HAP-1 (cell line): ENCODE results near the gene PRCD.
"Not testable (repeated sequence)": the region's sequence is repeated elsewhere in the genome, so short reads cannot be mapped to it uniquely, and the experiment has no call there.

Experiments
- DNase-seq, 2 experiments: peaks; one replicate each; pipeline ENCODE4 v3.0.0-alpha.2; 2016 to 2020; ENCODE audit warnings: low spot score in 2 of 2
- H3K27me3 ChIP-seq: fragments of 250-450 bp; sonication (Bioruptor Pico); 2 replicates; pipeline ENCODE4 v1.5.1; 2020; ENCODE audit warnings: low read depth, mild to moderate bottlenecking, moderate library complexity
- H3K36me3 ChIP-seq: fragments of 250-450 bp; sonication (Bioruptor Pico); replicated peaks from 2 replicates; pipeline ENCODE4 v1.5.1; 2020; ENCODE audit warnings: mild to moderate bottlenecking
- H3K4me1 ChIP-seq: fragments of 250-450 bp; sonication (Bioruptor Pico); 2 replicates; pipeline ENCODE4 v1.5.1; 2020; ENCODE audit warnings: mild to moderate bottlenecking
- H3K4me3 ChIP-seq: fragments of 250-450 bp; sonication (Bioruptor Pico); 2 replicates; pipeline ENCODE4 v1.5.1; 2020; ENCODE audit warnings: mild to moderate bottlenecking, moderate library complexity
- H3K9me3 ChIP-seq: fragments of 250-450 bp; sonication (Bioruptor Pico); 2 replicates; pipeline ENCODE4 v1.5.1; 2020; ENCODE audit warnings: mild to moderate bottlenecking, moderate library complexity
- in situ Hi-C: fragments of 300-500 bp; cut with MboI; formaldehyde crosslinking; loops from 3 replicates; pipeline ENCODE4 v1.14.3; 2020; ENCODE audit warnings: low sequenced_read_pairs, inconsistent platforms, mixed read lengths

Gene PRCD

DNA sequence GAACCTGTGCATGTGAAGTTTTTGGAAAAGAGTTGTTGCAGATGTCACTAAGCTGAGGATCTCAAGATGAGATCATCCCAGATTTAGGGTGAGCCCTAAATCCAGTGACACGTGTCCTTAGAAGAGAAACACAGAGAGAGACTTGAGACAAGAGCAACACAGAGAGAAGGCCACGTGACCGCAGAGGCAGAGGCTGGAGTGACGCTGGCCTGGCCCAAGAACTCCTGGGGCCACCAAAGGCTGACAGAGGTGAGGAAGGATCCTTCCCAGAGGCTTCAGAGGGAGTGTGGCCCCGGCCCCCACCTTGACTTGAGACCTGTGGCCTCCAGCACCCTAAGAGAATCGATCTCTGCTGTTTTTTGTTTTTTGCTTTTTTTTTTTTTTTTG, 26.5 kb upstream of the PRCD start:
- Histone ChIP-seq H3K27me3 (no peaks in the 10 kb centered on the region), H3K36me3 (no peaks in the 10 kb centered on the region), H3K4me3 (no peak overlapping the region), H3K4me1 (no peaks in the 10 kb centered on the region), H3K9me3 (no peaks in the 10 kb centered on the region)
- in situ Hi-C loops, result no loop called here
- no peak for DNase-seq

DNA sequence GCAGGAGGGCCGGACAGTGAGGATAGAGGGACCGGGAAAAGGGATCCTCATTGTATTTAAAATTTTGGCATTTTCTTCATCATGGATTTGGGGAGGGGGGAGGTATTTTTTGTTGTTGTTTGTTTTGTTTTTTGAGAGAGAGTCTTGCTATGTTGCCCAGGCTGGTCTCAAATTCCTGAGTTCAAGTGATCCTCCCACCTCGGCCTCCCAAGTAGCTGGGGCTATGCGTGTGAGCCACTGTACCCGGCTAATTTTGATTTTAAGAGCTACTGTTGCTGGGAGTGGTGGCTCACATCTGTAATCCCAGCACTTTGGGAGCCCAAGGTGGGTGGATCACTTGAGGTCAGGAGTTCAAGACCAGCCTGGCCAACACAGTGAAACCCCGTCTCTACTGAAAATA, 25.5 kb upstream of the PRCD start:
- H3K4me3 ChIP-seq, H3K36me3 ChIP-seq, in situ Hi-C loops, H3K4me1 ChIP-seq, H3K27me3 ChIP-seq, H3K9me3 ChIP-seq, DNase-seq: not testable (repeated sequence)

DNA sequence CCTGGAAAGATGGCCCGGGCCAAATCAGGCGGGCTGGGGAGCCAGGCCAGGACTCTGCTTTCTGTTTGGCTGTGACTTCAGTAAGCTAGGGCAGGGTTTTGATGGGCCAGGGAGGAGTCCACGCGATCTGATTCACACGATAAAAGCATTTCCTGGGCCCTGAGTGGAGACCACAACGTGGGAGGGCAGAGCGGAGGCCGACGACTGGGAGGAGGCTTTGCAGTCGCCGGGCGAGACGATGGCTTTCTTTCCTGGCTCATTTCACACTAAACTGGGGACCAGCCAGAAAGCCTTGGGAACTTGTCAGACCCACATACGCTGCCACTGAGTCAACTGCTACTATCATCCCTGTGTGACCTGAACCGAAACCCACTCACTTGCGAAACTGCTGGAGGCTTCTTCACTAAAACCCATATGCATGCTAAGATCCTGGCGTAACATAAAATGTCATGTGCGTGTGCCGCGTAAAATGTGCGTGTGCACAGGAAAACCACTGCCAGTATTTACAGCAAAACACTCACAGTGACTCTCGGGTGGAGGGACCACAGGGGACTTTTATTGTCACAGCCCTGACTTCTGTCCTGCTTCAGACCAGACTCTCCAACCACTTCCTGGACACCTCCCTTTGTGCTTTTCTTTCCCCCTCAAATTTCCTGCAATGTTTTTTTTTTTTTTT, 24.4 kb upstream of the PRCD start:
- no peaks in the 10 kb centered on the region for H3K4me1 ChIP-seq
- no peaks in the 10 kb centered on the region for H3K9me3 ChIP-seq
- in situ Hi-C loops, result no loop called here
- H3K36me3 ChIP-seq, result no peaks in the 10 kb centered on the region
- no peak for DNase-seq
- no peak overlapping the region for H3K4me3 ChIP-seq
- H3K27me3 ChIP-seq, result no peaks in the 10 kb centered on the region

DNA sequence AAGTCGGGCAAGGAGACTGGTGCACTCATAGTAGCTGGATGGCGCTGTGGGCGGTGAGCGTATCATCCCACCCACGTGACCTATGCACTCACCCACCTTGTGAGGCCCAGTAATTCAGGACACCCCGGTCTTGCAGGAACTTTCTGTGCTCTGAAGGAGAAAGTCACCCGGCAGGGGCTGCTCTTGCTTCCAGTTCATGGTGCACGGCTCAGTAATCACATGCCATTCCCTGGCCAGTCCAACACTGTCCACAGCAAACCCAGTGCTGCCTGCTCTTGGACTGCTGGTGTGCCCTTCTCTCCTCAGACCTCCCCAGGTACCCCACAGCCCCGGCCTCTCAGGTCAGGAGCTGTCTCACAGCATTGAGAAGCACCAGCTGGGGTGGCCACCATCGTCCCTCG, 22.2 kb upstream of the PRCD start:
- H3K4me1 ChIP-seq, result no peaks in the 10 kb centered on the region
- in situ Hi-C loops, result no loop called here

DNA sequence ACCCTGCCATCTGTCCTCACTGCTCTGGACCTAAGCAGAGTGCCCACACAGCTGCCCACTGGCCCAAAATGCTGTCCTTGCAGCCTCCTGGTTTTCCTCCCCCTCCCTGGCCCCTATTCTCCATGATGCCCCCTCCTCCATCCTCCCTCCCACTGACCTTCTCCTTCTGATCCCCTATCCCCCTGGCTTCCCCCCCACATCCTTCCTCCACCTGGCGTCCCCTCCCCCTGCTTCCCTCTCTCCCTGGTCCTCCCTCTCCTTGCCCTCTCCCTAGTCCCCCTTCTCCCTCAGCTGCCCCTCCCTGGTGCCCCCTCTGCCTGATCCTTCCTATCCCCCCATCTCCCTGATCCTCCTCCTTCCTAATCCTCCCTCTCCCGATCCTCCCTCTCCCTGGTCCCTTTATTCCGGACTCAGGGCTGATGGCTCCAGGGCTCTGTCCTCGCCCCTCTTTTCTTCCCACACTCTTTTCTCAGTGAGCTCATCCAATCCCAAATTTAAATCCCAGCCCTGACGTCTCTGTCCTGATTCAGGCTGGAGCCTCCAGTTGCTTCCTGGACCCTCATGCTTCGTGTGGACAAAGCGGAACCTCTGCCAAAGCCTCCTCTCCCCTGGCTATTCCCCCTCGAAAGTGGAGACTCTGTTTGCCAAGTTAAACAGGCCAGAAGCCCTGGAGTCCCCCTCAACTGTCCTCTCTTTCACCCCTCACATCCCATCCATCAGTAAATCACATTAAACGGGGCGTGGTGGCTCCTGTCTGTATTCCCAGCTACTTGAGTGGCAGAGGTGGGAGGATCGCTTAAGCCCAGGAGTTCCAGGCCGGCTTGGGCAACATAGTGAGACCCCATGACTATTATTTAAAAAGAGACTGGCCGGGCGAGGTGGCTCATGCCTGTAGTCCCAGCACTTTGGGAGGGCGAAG, 20.5 kb upstream of the PRCD start:
- Histone ChIP-seq H3K36me3 (no peaks in the 10 kb centered on the region), H3K4me3 (no peak overlapping the region), H3K9me3 (no peaks in the 10 kb centered on the region), H3K27me3 (no peaks in the 10 kb centered on the region), H3K4me1 (no peaks in the 10 kb centered on the region)
- no peak for DNase-seq
- in situ Hi-C loops, result no loop called here

More for the DNA sequence above, 22.2 kb upstream of the PRCD start:
- H3K36me3 ChIP-seq, result no peaks in the 10 kb centered on the region
- no peaks in the 10 kb centered on the region for H3K27me3 ChIP-seq
- DNase-seq, result no peak
- no peak overlapping the region for H3K4me3 ChIP-seq
- no peaks in the 10 kb centered on the region for H3K9me3 ChIP-seq

DNA sequence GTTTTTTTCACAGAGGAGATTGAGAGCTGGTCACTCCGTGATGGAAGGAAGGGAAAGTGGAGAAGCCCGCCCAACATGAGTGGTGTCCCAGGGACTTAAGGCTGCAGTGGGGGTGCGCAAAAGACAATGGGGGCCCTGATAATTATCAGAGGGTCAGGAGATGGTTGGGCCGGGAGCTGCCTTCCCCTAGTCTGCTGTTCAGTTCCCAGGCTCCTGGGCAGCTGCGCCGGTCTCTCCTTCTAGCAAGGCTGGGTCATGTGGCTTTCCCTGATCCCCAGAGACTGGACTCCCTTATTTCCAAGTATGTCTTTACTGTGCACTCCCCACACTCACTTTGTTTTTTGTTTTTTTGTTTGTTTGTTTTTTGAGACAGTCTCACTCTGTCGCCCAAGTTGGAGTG, 18.6 kb upstream of the PRCD start:
- Histone ChIP-seq H3K4me3 (no peak overlapping the region), H3K9me3 (no peaks in the 10 kb centered on the region), H3K36me3 (no peaks in the 10 kb centered on the region), H3K4me1 (no peaks in the 10 kb centered on the region), H3K27me3 (no peaks in the 10 kb centered on the region)
- no peak for DNase-seq
- in situ Hi-C loops, result loop anchor here (10.0 kb wide), 1 partner anchor 104 kb away; no protein-coding TSS in a partner anchor

DNA sequence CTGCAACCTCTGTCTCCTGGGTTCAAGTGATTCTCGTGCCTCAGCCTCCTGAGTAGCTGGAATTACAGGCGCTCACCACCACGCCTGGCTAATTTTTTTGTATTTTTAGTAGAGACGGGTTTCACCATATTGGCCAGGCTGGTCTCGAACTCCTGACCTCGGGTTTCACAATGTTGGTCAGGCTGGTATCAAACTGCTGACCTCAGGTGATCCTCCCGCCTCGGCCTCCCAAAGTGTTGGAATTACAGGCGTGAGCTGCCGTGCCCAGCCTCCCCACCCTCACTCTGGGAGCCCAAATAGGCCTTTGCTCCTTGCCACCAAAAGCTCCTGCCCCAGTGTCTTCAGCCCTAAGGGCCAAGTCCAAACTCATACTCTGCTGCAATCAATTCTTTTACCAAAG, 18.2 kb upstream of the PRCD start:
- not testable (repeated sequence) for H3K4me3 ChIP-seq, H3K4me1 ChIP-seq, H3K9me3 ChIP-seq, DNase-seq, H3K27me3 ChIP-seq, H3K36me3 ChIP-seq
- in situ Hi-C loops, result loop anchor here (10.0 kb wide), 1 partner anchor 103 kb away; no protein-coding TSS in a partner anchor

DNA sequence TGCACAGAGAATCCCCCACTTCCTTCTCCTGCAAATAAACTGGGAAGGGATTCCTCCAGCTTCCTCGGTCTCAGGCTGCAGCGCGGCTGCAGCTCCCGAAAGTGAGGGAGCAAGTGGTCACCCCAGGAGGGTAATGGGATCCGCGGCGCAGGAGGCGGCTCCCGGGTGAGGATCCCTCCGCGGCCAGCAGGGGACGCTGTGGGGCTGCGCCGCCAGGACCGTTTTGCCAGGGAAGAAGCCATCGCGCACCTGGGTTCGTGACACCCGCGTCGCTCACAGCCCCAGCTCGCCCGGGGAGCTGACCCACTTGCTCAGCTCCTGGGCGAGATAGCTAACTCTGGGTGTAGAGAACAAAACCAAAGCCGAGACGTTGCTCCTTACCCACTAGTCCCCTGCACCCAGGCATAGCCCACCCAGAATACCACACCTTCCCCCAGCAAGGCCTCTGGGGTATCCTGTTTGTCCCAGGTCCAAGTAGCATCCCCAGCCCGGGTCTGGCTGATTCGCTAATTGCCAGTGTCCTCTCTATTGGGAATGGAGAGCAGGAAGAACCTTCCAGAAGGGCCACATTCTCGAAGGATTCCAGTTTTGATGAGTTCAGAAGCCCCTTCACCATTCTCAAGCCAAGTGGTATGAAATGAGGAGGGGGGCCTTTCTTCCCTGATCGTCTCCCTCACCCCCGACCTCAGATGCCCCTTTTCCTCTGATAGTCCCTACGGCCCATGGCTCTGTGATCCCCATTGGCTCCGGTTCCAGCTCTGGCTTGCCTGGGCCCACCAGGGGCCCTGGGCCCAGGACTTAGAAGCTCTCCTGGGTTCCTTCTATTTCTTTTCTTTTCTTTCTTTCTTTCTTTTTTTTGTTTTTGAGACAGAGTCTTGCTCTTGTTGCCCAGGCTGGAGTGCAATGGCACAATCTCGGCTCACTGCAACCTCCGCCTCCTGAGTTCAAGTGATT, 16.5 kb upstream of the PRCD start:
- Histone ChIP-seq H3K36me3 (no peaks in the 10 kb centered on the region), H3K4me1 (no peaks in the 10 kb centered on the region), H3K9me3 (no peaks in the 10 kb centered on the region), H3K4me3 (no peak overlapping the region), H3K27me3 (no peaks in the 10 kb centered on the region)
- in situ Hi-C loops, result loop anchor here (10.0 kb wide), 1 partner anchor 101 kb away; no protein-coding TSS in a partner anchor
- peak; percentile 52 to 86 for DNase-seq

DNA sequence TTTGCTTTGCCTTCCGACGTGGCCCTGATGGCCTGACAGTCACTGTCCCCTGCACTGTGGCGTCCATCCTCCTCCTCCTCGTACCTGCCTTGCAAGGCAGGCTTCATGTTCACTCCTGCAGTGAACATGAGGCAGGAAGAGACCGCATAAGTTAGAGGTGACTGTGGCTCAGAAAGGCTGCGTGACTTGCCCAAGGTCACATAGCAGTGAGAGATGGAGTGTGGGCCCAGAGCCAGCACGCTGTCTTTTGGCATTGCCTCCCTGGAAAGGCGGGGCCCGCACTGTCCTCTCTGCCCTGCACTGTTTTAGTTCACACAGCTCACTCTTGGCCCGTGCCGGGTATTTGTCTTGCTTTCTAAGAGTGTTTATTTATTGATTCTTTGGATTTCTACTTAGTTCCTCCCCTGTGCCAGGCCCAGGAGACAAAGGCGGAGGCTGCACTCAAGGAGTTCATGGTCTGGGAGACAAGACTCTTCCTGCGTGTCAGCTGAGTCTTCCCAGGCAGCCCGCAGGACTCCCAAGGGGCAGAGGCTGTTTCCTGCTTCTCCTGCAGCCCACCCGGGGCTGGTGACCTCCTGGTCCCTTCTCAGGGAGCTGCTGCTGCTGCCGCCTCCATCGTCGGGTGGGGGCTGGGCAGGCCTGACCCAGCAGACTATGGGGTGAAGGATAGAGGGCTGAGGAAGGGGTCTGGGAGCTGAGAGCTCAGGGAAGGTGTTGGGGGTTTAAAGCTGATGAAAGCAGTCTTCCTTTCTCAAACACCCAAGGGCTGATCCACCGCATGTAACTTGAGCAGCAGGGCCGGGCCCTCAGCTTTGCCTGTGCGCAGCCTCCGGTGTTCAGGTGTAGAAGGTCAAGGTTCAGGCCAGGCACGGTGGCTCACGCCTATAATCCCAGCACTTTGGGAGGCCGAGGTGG, 15.0 kb upstream of the PRCD start:
- Histone ChIP-seq H3K27me3 (no peaks in the 10 kb centered on the region), H3K36me3 (no peaks in the 10 kb centered on the region), H3K9me3 (no peaks in the 10 kb centered on the region), H3K4me3 (no peak overlapping the region), H3K4me1 (no peaks in the 10 kb centered on the region)
- in situ Hi-C loops, result loop anchor here (10.0 kb wide), 1 partner anchor 100 kb away; no protein-coding TSS in a partner anchor
- DNase-seq, result no peak

DNA sequence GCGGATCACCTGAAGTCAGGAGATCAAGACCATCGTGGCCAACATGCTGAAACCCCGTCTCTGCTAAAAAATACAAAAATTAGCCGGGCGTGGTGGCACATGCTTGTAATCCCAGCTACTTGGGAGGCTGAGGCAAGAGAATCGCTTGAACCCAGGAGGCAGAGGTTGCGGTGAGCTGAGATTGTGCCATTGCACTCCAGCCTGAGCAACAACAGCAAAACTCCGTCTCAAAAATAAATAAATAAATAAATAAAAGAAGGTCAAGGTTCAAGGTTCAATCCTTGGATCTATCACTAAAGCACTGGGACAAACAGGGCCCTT, 14.4 kb upstream of the PRCD start:
- H3K4me3 ChIP-seq, DNase-seq, H3K36me3 ChIP-seq, H3K4me1 ChIP-seq, H3K27me3 ChIP-seq, H3K9me3 ChIP-seq: not testable (repeated sequence)
- in situ Hi-C loops, result loop anchor here (10.0 kb wide), 1 partner anchor 99 kb away; no protein-coding TSS in a partner anchor

DNA sequence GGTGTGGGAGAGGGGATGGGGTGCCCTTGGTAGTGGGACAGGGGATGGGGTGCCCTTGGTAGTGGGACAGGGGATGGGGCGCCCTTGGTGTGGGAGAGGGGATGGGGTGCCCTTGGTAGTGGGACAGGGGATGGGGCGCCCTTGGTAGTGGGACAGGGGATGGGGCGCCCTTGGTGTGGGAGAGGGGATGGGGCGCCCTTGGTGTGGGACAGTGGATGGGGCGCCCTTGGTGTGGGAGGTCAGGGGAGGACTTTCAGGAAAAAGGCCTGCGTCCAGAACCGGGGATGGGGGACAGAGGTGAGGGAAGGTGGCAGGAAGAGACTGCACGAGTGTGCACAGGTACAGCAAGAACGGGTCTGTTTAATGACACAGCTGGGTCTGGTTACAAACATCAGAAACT, 12.8 kb upstream of the PRCD start:
- H3K4me1 ChIP-seq, DNase-seq, H3K27me3 ChIP-seq, H3K4me3 ChIP-seq, H3K36me3 ChIP-seq, H3K9me3 ChIP-seq: not testable (repeated sequence)
- in situ Hi-C loops, result loop anchor here (10.0 kb wide), 1 partner anchor 98 kb away; no protein-coding TSS in a partner anchor

DNA sequence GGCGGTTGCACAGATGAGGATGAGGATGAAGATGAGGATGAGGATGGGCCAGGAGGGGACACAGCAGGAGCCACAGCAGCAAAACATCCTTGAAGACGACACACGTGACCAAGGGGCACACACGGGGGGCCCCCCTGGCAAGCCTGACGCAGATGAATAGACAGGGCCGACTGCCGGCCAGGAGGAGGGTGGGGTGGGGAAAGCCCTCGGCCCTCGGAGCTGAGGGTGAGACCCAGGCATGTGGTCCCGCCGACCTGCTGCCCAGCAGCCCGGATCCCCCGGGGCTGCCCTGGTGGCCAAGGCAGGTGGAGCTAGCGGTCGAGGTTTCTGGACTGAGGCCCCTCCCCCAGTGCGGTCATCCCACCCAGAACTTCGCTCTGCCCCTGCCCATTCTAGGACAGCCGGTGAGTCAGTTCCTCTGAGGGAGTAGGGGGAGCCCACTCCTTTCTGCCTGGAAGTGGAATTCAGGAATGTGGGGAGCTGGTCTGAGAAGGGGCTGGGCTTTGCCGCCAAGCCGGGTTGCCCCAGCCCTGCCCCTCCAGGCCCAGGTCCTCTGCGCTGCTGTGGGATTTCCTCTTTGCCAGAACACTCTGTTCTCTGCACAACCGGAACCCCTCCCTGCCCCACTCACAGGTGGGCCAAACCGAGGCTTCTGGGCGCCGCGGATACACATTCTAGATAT, 12.3 kb upstream of the PRCD start:
- no peaks in the 10 kb centered on the region for H3K36me3 ChIP-seq
- DNase-seq, result no peak
- no peak overlapping the region for H3K4me3 ChIP-seq
- H3K27me3 ChIP-seq, result no peaks in the 10 kb centered on the region
- no peaks in the 10 kb centered on the region for H3K4me1 ChIP-seq
- H3K9me3 ChIP-seq, result no peaks in the 10 kb centered on the region
- in situ Hi-C loops, result loop anchor here (10.0 kb wide), 1 partner anchor 97 kb away; no protein-coding TSS in a partner anchor
